WTC11 (cell line): ENCODE data around the gene DNA2. TPM values are rescaled to one million over a fixed set of nuclear protein-coding genes. Genes with fewer than 3 reads are reported as not detected.
"Not testable (repeated sequence)": the region's sequence is repeated elsewhere in the genome, so short reads cannot be mapped to it uniquely, and the experiment has no call there.

Source experiments
- ATAC-seq: fragments of 200-7000 bp; cut with Tn5 transposase; 2 replicates; pipeline ENCODE4 v1.10.0; 2021; ENCODE audit warnings: mild to moderate bottlenecking, moderate library complexity
- CTCF ChIA-PET: fragments of 300-600 bp; sonication (Branson Sonifier 250); formaldehyde crosslinking; loops from one replicate; lab custom pipeline; 2021; ENCODE audit warnings: antibody characterized with exemption; lab: Charles Lee
- POLR2A ChIA-PET: fragments of 350-600 bp; sonication (Branson Sonifier 250); formaldehyde crosslinking; loops from one replicate; lab custom pipeline; 2021; ENCODE audit warnings: antibody characterized with exemption; lab: Charles Lee
- DNase-seq: peaks from one replicate; pipeline ENCODE4 v3.0.0; 2021; ENCODE audit warnings: low spot score
- H3K27ac Mint-ChIP-seq: 2 replicates; pipeline ENCODE4 v1.8.0; 2021; ENCODE audit warnings: mixed read lengths
- H3K27me3 Mint-ChIP-seq: 2 replicates; pipeline ENCODE4 v1.8.0; 2021; ENCODE audit warnings: low read depth, mild to moderate bottlenecking, moderate library complexity, mixed read lengths
- H3K36me3 Mint-ChIP-seq: 2 replicates; pipeline ENCODE4 v1.8.0; 2021; ENCODE audit warnings: mixed read lengths
- H3K4me1 Mint-ChIP-seq: 2 replicates; pipeline ENCODE4 v1.8.0; 2022; ENCODE audit warnings: mixed read lengths
- H3K4me3 Mint-ChIP-seq: 2 replicates; pipeline ENCODE4 v1.8.0; 2021; ENCODE audit warnings: mild to moderate bottlenecking, moderate library complexity, mixed read lengths
- H3K9me3 Mint-ChIP-seq: 2 replicates; pipeline ENCODE4 v1.8.0; 2021; ENCODE audit warnings: mixed read lengths
- ELF4 ChIP-seq: sonication (generic); formaldehyde crosslinking; IDR thresholded peaks from 2 replicates; pipeline ENCODE4 v1.8.1; 2022; ENCODE audit warnings: low read depth, mild to moderate bottlenecking, moderate library complexity, missing genetic modification reagents
- EMX1 ChIP-seq: fragments of 250-450 bp; sonication (Bioruptor Pico); IDR thresholded peaks from 2 replicates; pipeline ENCODE4 v1.8.0; 2021; ENCODE audit warnings: mild to moderate bottlenecking
- HMGA2 ChIP-seq: fragments of 250-450 bp; sonication (Bioruptor Pico); IDR thresholded peaks from 2 replicates; pipeline ENCODE4 v1.4.0; 2021; ENCODE audit warnings: mild to moderate bottlenecking, moderate library complexity
- IRF2 ChIP-seq: sonication (generic); formaldehyde crosslinking; IDR thresholded peaks from 2 replicates; pipeline ENCODE4 v1.8.0; 2022; ENCODE audit warnings: low read depth, missing genetic modification reagents, borderline replicate concordance
- KAT7 ChIP-seq: sonication (generic); formaldehyde crosslinking; IDR thresholded peaks from 2 replicates; pipeline ENCODE4 v1.8.1; 2023; ENCODE audit warnings: missing genetic modification reagents, mild to moderate bottlenecking, borderline replicate concordance
- NFATC4 ChIP-seq: fragments of 250-450 bp; sonication (Bioruptor Pico); IDR thresholded peaks from 2 replicates; pipeline ENCODE4 v1.9.0; 2021; ENCODE audit warnings: mild to moderate bottlenecking
- NFE2L1 ChIP-seq: sonication (generic); formaldehyde crosslinking; IDR thresholded peaks from 2 replicates; pipeline ENCODE4 v1.8.1; 2023; ENCODE audit warnings: missing genetic modification reagents
- OVOL2 ChIP-seq: fragments of 250-450 bp; sonication (Bioruptor Pico); IDR thresholded peaks from 2 replicates; pipeline ENCODE4 v1.9.0; 2021; ENCODE audit warnings: mild to moderate bottlenecking, borderline replicate concordance
- RELA ChIP-seq: sonication (generic); formaldehyde crosslinking; IDR thresholded peaks from 2 replicates; pipeline ENCODE4 v1.8.1; 2022; ENCODE audit warnings: missing genetic modification reagents, mild to moderate bottlenecking, borderline replicate concordance
- SMAD3 ChIP-seq: sonication (generic); formaldehyde crosslinking; IDR thresholded peaks from 2 replicates; pipeline ENCODE4 v1.8.0; 2022; ENCODE audit warnings: missing genetic modification reagents, mild to moderate bottlenecking, borderline replicate concordance
- SP1 ChIP-seq: sonication (generic); formaldehyde crosslinking; conservative IDR thresholded peaks from 2 replicates; pipeline ENCODE4 v1.8.1; 2022; ENCODE audit warnings: missing genetic modification reagents
- TEAD4 ChIP-seq: sonication (generic); formaldehyde crosslinking; IDR thresholded peaks from 2 replicates; pipeline ENCODE4 v1.8.0; 2022; ENCODE audit warnings: mild to moderate bottlenecking, missing genetic modification reagents
- ZNF416 ChIP-seq: fragments of 250-450 bp; sonication (Bioruptor Pico); IDR thresholded peaks from 2 replicates; pipeline ENCODE4 v1.9.0; 2021; ENCODE audit warnings: mild to moderate bottlenecking, inconsistent platforms
- ZNF423 ChIP-seq: fragments of 250-450 bp; sonication (Bioruptor Pico); IDR thresholded peaks from 2 replicates; pipeline ENCODE4 v2.1.2; 2022; ENCODE audit warnings: mild to moderate bottlenecking, moderate library complexity
- total RNA-seq: library from RNA; stranded (reverse); gene quantifications from 3 replicates; pipeline ENCODE4 v1.2.3, GENCODE V29; 2021
- TF ChIP-seq, protein P1 (sequence below): fragments of 250-450 bp; sonication (Bioruptor Pico); IDR thresholded peaks from 2 replicates; pipeline ENCODE4 v1.9.0; 2021; ENCODE audit warnings: mild to moderate bottlenecking
- TF ChIP-seq, protein P2 (sequence below): sonication (generic); formaldehyde crosslinking; IDR thresholded peaks from 2 replicates; pipeline ENCODE4 v1.8.0; 2023; ENCODE audit warnings: missing genetic modification reagents
- TF ChIP-seq, protein P3 (sequence below): sonication (generic); formaldehyde crosslinking; IDR thresholded peaks from 2 replicates; pipeline ENCODE4 v1.8.1; 2022; ENCODE audit warnings: mild to moderate bottlenecking, moderate library complexity, missing genetic modification reagents
- TF ChIP-seq, protein P4 (sequence below): fragments of 250-450 bp; sonication (Bioruptor Pico); IDR thresholded peaks from 2 replicates; pipeline ENCODE4 v2.1.2; 2022; ENCODE audit warnings: mild to moderate bottlenecking, moderate library complexity
- TF ChIP-seq, protein P5 (sequence below): sonication (generic); formaldehyde crosslinking; IDR thresholded peaks from 2 replicates; pipeline ENCODE4 v1.8.0; 2022; ENCODE audit warnings: mild to moderate bottlenecking, missing genetic modification reagents

Gene DNA2
- total RNA-seq, 1 experiment from 2014 or later = 46.3 TPM

DNA sequence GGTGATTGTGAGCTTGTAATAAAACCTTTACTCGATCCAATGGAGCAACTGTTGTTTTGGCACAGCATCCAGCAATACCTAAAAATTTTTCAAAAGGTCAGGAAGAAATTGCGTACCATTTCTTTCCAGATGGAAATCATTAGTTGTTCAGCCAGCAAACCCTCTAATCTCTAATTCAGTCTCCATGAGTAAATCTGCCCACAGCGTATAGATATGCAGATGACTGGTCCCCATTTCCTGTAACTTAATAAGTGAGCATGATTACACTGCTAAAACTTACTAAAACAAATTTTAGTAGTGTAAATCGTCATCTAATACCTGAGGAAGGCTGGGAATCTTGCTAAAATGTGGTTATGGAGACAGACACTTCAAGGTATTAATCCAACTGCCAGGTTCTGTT lies 45.0 kb upstream of the DNA2 start:
- ChIA-PET POLR2A (no interaction called here), CTCF (interaction anchor here (0.9 kb wide), 1 partner anchor 34 kb away, joined by 3 read pairs; no protein-coding TSS in a partner anchor)
- Mint-ChIP-seq H3K27ac (peak overlapping the region; percentile 22; the same call in 1 of the 2 replicates), H3K4me1 (no peaks in the 10 kb centered on the region), H3K4me3 (no peak overlapping the region), H3K27me3 (no peaks in the 10 kb centered on the region), H3K36me3 (no peaks in the 10 kb centered on the region), H3K9me3 (no peaks in the 10 kb centered on the region)
- DNase-seq (no peak), ATAC-seq (no peak)
- TF ChIP-seq ZNF423 (CRISPR knock-in tag) (no peak), HMGA2 (CRISPR knock-in tag) (no peak), NFE2L1 (CRISPR knock-in tag) (no peak), EMX1 (CRISPR knock-in tag) (no peak), NFATC4 (CRISPR knock-in tag) (no peak), SP1 (CRISPR knock-in tag) (no peak), TEAD4 (CRISPR knock-in tag) (no peak), ELF4 (no peak), ZNF416 (no peak), RELA (CRISPR knock-in tag) (no peak)
- TF ChIP-seq, protein P1, sequence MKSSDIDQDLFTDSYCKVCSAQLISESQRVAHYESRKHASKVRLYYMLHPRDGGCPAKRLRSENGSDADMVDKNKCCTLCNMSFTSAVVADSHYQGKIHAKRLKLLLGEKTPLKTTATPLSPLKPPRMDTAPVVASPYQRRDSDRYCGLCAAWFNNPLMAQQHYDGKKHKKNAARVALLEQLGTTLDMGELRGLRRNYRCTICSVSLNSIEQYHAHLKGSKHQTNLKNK (CRISPR knock-in tag) = no peak
- TF ChIP-seq, protein P2, sequence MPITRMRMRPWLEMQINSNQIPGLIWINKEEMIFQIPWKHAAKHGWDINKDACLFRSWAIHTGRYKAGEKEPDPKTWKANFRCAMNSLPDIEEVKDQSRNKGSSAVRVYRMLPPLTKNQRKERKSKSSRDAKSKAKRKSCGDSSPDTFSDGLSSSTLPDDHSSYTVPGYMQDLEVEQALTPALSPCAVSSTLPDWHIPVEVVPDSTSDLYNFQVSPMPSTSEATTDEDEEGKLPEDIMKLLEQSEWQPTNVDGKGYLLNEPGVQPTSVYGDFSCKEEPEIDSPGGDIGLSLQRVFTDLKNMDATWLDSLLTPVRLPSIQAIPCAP (CRISPR knock-in tag) = no peak

DNA sequence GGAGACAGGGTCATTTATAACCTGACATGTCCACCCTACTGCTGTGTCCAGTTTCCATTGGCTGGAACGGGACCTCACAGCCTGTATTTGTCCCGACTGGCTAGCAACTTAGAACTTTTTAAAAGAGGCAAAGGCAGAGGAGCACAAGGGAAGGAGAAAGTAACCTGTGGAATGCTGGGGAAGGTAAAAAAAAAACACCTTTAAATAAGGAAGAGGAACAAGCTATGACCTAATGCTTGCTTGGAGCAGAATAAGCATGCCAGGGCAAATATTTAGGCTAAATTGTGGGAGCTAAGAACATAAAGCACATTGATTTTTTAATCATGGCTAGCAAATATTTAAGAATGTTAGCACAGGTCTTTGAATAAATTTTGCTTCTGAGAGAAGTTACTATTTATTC lies 44.4 kb upstream of the DNA2 start:
- POLR2A ChIA-PET, DNase-seq, H3K27me3 Mint-ChIP-seq, ATAC-seq, H3K4me1 Mint-ChIP-seq, H3K4me3 Mint-ChIP-seq, H3K36me3 Mint-ChIP-seq, H3K9me3 Mint-ChIP-seq: not testable (repeated sequence)
- CTCF ChIA-PET = interaction anchor here (0.9 kb wide), 1 partner anchor 34 kb away, joined by 3 read pairs; no protein-coding TSS in a partner anchor
- H3K27ac Mint-ChIP-seq = peak overlapping the region; percentile 78

DNA sequence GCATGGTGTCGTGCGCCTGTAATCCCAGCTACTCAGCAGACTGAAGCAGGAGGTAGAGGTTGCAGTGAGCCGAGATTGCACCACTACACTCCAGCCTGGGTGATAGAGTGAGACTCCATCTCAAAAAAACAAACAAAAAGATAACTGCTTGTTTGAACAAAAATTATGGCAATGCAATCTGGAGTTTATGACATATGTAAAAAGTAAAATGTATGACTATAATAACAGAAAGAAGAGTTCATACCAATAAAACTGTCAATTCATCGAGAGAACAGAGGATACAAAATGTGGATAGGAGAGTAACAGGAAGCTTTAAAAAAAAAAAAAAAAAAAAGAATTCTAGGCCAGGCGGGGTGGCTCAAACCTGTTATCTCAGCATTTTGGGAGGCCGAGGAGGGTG lies 36.3 kb upstream of the DNA2 start:
- Mint-ChIP-seq H3K27me3 (no peaks in the 10 kb centered on the region), H3K4me1 (no peaks in the 10 kb centered on the region), H3K36me3 (no peaks in the 10 kb centered on the region), H3K27ac (no peak overlapping the region), H3K4me3 (no peak overlapping the region), H3K9me3 (no peaks in the 10 kb centered on the region)
- ChIA-PET POLR2A (interaction anchor here (0.6 kb wide), 2 partner anchors 8 to 667 kb away, joined by 3 to 5 read pairs; no protein-coding TSS in a partner anchor), CTCF (no interaction called here)
- no peak for TF ChIP-seq IRF2 (CRISPR knock-in tag)
- ATAC-seq (no peak), DNase-seq (no peak)

DNA sequence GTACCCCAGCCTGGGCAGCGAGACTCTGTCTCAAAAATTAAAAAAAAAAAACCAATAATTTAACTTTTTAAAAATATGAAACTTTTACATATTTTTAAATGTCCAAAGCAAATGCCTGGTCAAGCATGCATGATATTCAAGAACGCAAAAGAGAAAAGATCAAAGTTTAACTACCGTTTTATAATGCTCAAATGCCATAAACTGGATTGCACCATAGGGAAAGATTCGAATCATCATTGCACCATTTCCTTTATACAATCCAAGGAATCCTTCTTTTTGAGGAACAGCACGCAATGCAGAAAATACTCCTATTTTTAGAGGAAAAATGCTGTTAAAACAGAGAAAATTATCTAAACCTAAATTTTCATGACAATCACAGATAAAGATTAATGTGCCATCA lies 34.6 kb upstream of the DNA2 start:
- no peaks in the 10 kb centered on the region for H3K27me3 Mint-ChIP-seq
- ChIA-PET POLR2A (no interaction called here), CTCF (no interaction called here)
- H3K27ac Mint-ChIP-seq = no peak overlapping the region
- TF ChIP-seq, protein P3, sequence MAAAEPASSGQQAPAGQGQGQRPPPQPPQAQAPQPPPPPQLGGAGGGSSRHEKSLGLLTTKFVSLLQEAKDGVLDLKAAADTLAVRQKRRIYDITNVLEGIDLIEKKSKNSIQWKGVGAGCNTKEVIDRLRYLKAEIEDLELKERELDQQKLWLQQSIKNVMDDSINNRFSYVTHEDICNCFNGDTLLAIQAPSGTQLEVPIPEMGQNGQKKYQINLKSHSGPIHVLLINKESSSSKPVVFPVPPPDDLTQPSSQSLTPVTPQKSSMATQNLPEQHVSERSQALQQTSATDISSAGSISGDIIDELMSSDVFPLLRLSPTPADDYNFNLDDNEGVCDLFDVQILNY (CRISPR knock-in tag) = no peak
- TF ChIP-seq SP1 (CRISPR knock-in tag) = no peak
- TF ChIP-seq, protein P4, sequence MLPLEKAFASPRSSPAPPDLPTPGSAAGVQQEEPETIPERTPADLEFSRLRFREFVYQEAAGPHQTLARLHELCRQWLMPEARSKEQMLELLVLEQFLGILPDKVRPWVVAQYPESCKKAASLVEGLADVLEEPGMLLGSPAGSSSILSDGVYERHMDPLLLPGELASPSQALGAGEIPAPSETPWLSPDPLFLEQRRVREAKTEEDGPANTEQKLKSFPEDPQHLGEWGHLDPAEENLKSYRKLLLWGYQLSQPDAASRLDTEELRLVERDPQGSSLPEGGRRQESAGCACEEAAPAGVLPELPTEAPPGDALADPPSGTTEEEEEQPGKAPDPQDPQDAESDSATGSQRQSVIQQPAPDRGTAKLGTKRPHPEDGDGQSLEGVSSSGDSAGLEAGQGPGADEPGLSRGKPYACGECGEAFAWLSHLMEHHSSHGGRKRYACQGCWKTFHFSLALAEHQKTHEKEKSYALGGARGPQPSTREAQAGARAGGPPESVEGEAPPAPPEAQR (CRISPR knock-in tag) = no peak
- TF ChIP-seq KAT7 (CRISPR knock-in tag) = no peak
- no peak for TF ChIP-seq SMAD3 (CRISPR knock-in tag)
- TF ChIP-seq, protein P5, sequence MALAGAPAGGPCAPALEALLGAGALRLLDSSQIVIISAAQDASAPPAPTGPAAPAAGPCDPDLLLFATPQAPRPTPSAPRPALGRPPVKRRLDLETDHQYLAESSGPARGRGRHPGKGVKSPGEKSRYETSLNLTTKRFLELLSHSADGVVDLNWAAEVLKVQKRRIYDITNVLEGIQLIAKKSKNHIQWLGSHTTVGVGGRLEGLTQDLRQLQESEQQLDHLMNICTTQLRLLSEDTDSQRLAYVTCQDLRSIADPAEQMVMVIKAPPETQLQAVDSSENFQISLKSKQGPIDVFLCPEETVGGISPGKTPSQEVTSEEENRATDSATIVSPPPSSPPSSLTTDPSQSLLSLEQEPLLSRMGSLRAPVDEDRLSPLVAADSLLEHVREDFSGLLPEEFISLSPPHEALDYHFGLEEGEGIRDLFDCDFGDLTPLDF (CRISPR knock-in tag) = no peak
- no peak for TF ChIP-seq OVOL2 (CRISPR knock-in tag)
- no peak overlapping the region for H3K4me3 Mint-ChIP-seq
- H3K4me1 Mint-ChIP-seq = peaks cover 7% of the 10 kb centered on the region
- DNase-seq (no peak), ATAC-seq (no peak)
- H3K9me3 Mint-ChIP-seq = no peaks in the 10 kb centered on the region
- H3K36me3 Mint-ChIP-seq = no peaks in the 10 kb centered on the region
